ENCODE measurements around the gene EML6. TPM values are rescaled to one million over a fixed set of nuclear protein-coding genes. Genes with fewer than 3 reads are reported as not detected.

The EML6 gene
- total RNA-seq, 4 donors from 2014 or later, result 2.7 to 42.5 (median 11.9) TPM

- ATAC-seq (no peak), DNase-seq (no peak)
- Histone ChIP-seq H3K4me3 (no peak overlapping the region), H3K9me3 (no peaks in the 10 kb centered on the region), H3K4me1 (peaks cover 75 to 97% of the 10 kb centered on the region in 2 donors), H3K36me3 (no peaks in the 10 kb centered on the region), H3K27ac (peak overlapping the region; percentile 89 to 93 (median 91)), H3K27me3 (no peaks in the 10 kb centered on the region)
- intact Hi-C loops (cut with DNase I; ENCODE audit: low total_unique reads) (loop anchor here (5.0 kb wide), 1 partner anchor 80 kb away; no protein-coding TSS in a partner anchor), in situ Hi-C loops (cut with MboI; ENCODE audit: low sequenced_read_pairs in 4 of 4) (no loop called here)
- TF ChIP-seq POLR2A (IDR thresholded peaks at IDR 0.05), result no peak
- TF ChIP-seq, protein P1, sequence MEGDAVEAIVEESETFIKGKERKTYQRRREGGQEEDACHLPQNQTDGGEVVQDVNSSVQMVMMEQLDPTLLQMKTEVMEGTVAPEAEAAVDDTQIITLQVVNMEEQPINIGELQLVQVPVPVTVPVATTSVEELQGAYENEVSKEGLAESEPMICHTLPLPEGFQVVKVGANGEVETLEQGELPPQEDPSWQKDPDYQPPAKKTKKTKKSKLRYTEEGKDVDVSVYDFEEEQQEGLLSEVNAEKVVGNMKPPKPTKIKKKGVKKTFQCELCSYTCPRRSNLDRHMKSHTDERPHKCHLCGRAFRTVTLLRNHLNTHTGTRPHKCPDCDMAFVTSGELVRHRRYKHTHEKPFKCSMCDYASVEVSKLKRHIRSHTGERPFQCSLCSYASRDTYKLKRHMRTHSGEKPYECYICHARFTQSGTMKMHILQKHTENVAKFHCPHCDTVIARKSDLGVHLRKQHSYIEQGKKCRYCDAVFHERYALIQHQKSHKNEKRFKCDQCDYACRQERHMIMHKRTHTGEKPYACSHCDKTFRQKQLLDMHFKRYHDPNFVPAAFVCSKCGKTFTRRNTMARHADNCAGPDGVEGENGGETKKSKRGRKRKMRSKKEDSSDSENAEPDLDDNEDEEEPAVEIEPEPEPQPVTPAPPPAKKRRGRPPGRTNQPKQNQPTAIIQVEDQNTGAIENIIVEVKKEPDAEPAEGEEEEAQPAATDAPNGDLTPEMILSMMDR (IDR thresholded peaks at IDR 0.05 in 4 of 5, conservative IDR thresholded peaks at IDR 0.05 in 1 of 5), result no peak
These were observed 243.8 kb downstream of the EML6 start for GRCh38 chr2:54967269-54967668.

- intact Hi-C loops (cut with DNase I; ENCODE audit: low total_unique reads), result loop anchor here (2.0 to 5.0 kb wide), 2 partner anchors 21 to 79 kb away; no protein-coding TSS in a partner anchor
- H3K36me3 ChIP-seq, result no peaks in the 10 kb centered on the region
- TF ChIP-seq POLR2A (IDR thresholded peaks at IDR 0.05), result no peak
- TF ChIP-seq, protein P1 (IDR thresholded peaks at IDR 0.05 in 4 of 5, conservative IDR thresholded peaks at IDR 0.05 in 1 of 5), result no peak
- no peaks in the 10 kb centered on the region for H3K27me3 ChIP-seq
- no peaks in the 10 kb centered on the region for H3K9me3 ChIP-seq
- peak overlapping the region; percentile 89 to 93 (median 91) for H3K27ac ChIP-seq
- peaks cover 78 to 97% of the 10 kb centered on the region in 2 donors for H3K4me1 ChIP-seq
- no peak overlapping the region for H3K4me3 ChIP-seq
- ATAC-seq, result no peak
- in situ Hi-C loops (cut with MboI; ENCODE audit: low sequenced_read_pairs in 4 of 4), result no loop called here
- no peak for DNase-seq
These were observed 244.4 kb downstream of the EML6 start for GRCh38 chr2:54967759-54968365.

DNA sequence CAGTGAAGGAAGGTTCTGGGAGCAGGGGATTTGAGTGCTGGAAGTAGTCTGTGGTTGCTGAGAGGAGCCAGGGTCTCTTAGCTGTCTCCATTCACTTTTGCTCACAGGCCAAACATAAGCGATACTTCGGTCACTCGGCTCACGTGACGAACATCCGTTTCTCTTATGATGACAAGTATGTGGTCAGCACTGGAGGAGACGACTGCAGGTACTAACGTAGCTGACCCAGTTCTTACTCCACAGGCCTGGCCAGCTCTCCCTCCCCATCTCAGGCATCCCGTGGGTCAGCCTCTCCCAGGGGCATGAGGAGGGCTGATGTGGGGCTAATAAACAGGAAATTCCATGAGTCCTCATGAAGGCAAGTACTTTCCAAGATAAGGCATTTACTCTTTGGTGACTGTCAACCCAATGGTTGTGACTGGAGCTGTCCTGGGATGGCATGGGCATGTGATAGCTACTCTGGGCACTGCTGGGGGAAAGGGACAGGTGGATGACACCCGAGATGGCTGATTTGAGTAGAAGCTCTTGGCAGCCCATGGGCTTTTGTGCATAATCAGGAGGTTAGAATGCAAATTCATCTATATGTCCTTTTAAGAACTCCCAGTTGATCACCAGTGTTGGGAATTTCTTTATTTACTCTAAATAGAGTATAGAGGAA, 245.2 kb downstream of the EML6 start:
- DNase-seq (peak; percentile 84 to 93), ATAC-seq (peak; percentile 85 to 86)
- Histone ChIP-seq H3K27me3 (no peaks in the 10 kb centered on the region), H3K9me3 (no peaks in the 10 kb centered on the region), H3K36me3 (no peaks in the 10 kb centered on the region), H3K27ac (peak overlapping the region; percentile 89 to 93 (median 91)), H3K4me1 (peaks cover 82 to 99% of the 10 kb centered on the region in 2 donors), H3K4me3 (no peak overlapping the region)
- in situ Hi-C loops (cut with MboI; ENCODE audit: low sequenced_read_pairs in 4 of 4) (no loop called here), intact Hi-C loops (cut with DNase I; ENCODE audit: low total_unique reads) (loop anchor here (2.0 to 5.0 kb wide), 2 partner anchors 22 to 79 kb away; no protein-coding TSS in a partner anchor)
- no peak for TF ChIP-seq POLR2A (IDR thresholded peaks at IDR 0.05)
- TF ChIP-seq, protein P1 (IDR thresholded peaks at IDR 0.05 in 4 of 5, conservative IDR thresholded peaks at IDR 0.05 in 1 of 5), result no peak

GRCh38 chr2:54969295-54969939, 246.0 kb downstream of the EML6 start:
- H3K27me3 ChIP-seq, result no peaks in the 10 kb centered on the region
- DNase-seq (no peak), ATAC-seq (no peak)
- peak overlapping the region; percentile 89 to 93 (median 91) for H3K27ac ChIP-seq
- H3K9me3 ChIP-seq, result no peaks in the 10 kb centered on the region
- in situ Hi-C loops (cut with MboI; ENCODE audit: low sequenced_read_pairs in 4 of 4) (no loop called here), intact Hi-C loops (cut with DNase I; ENCODE audit: low total_unique reads) (loop anchor here (2.0 to 5.0 kb wide), 2 partner anchors 23 to 78 kb away; no protein-coding TSS in a partner anchor)
- H3K36me3 ChIP-seq, result no peaks in the 10 kb centered on the region
- TF ChIP-seq, protein P1 (IDR thresholded peaks at IDR 0.05 in 4 of 5, conservative IDR thresholded peaks at IDR 0.05 in 1 of 5), result no peak
- TF ChIP-seq POLR2A (IDR thresholded peaks at IDR 0.05), result no peak
- peaks cover 89 to 100% of the 10 kb centered on the region in 2 donors for H3K4me1 ChIP-seq
- H3K4me3 ChIP-seq, result no peak overlapping the region

Data from gastrocnemius medialis (tissue), 4 donors.